ENCODE results near the gene PTOV1. TPM values are rescaled to one million over a fixed set of nuclear protein-coding genes. Genes with fewer than 3 reads are reported as not detected.

Gene PTOV1
- total RNA-seq, 1 experiment from 2014 or later = 296 TPM

GRCh38 chr19:49862391-49863253 lies 11.7 kb downstream of the PTOV1 start:
- Mint-ChIP-seq H3K36me3 (peaks cover 32% of the 10 kb centered on the region), H3K27me3 (ENCODE audit: low read depth) (no peaks in the 10 kb centered on the region)
- POLR2A ChIA-PET = interaction anchor here (0.6 kb wide), 1 partner anchor 286 kb away, joined by 4 read pairs; no protein-coding TSS in a partner anchor

GRCh38 chr19:49863254-49863934 lies 12.4 kb downstream of the PTOV1 start:
- ChIA-PET POLR2A (interaction anchor here (0.6 to 1.1 kb wide), 2 partner anchors 48 to 287 kb away, joined by 3 to 4 read pairs; no protein-coding TSS in a partner anchor), CTCF (interaction anchor here (0.5 to 1.6 kb wide), 8 partner anchors 14 to 452 kb away, joined by 3 to 4 read pairs (median 3); partner anchors contain the start of genes AKT1S1, FUZ and TBC1D17)
- Mint-ChIP-seq H3K4me1 (peaks cover 34% of the 10 kb centered on the region), H3K27me3 (ENCODE audit: low read depth) (no peaks in the 10 kb centered on the region), H3K36me3 (peaks cover 31% of the 10 kb centered on the region), H3K4me3 (0 out of 2 replicates have a peak overlapping the region, but pooled peaks have one; percentile 27), H3K9me3 (peaks cover 2% of the 10 kb centered on the region; the same call in 1 of the 2 replicates), H3K27ac (peak overlapping the region; percentile 93)
- no peak for ATAC-seq
- no peak for DNase-seq (ENCODE audit: low spot score)
- TF ChIP-seq NFYB (CRISPR knock-in tag; conservative IDR thresholded peaks at IDR 0.05; ENCODE audit: low read depth) = no peak
- no peak for TF ChIP-seq SP1 (CRISPR knock-in tag; conservative IDR thresholded peaks at IDR 0.05)
- TF ChIP-seq EMX1 (CRISPR knock-in tag; IDR thresholded peaks at IDR 0.05) = no peak
- no peak for TF ChIP-seq CBFB (CRISPR knock-in tag; IDR thresholded peaks at IDR 0.05; ENCODE audit: low read depth)
- TF ChIP-seq FOXP1 (CRISPR knock-in tag; IDR thresholded peaks at IDR 0.05; ENCODE audit: borderline replicate concordance) = no peak
- no peak for TF ChIP-seq PRDM15 (CRISPR knock-in tag; IDR thresholded peaks at IDR 0.05)
- no peak for TF ChIP-seq JAZF1 (CRISPR knock-in tag; IDR thresholded peaks at IDR 0.05)
- TF ChIP-seq ZNF121 (CRISPR knock-in tag; IDR thresholded peaks at IDR 0.05) = no peak
- TF ChIP-seq ZNF263 (CRISPR knock-in tag; IDR thresholded peaks at IDR 0.05; ENCODE audit: low read depth) = no peak
- no peak for TF ChIP-seq FOXK1 (CRISPR knock-in tag; IDR thresholded peaks at IDR 0.05)
- no peak for TF ChIP-seq TP53 (CRISPR knock-in tag; IDR thresholded peaks at IDR 0.05)
- no peak for TF ChIP-seq KAT7 (CRISPR knock-in tag; IDR thresholded peaks at IDR 0.05; ENCODE audit: borderline replicate concordance)
- TF ChIP-seq CREB1 (CRISPR knock-in tag; IDR thresholded peaks at IDR 0.05) = no peak

More at GRCh38 chr19:49862391-49863253, 11.7 kb downstream of the PTOV1 start:
- TF ChIP-seq FOXK1 (CRISPR knock-in tag; IDR thresholded peaks at IDR 0.05) = no peak
- TF ChIP-seq ZNF138 (CRISPR knock-in tag; conservative IDR thresholded peaks at IDR 0.05) = no peak
- TF ChIP-seq GTF2I (CRISPR knock-in tag; conservative IDR thresholded peaks at IDR 0.05) = peak; percentile 93
- no peak for TF ChIP-seq ZNF317 (CRISPR knock-in tag; IDR thresholded peaks at IDR 0.05; ENCODE audit: borderline replicate concordance, low read depth)
- TF ChIP-seq MLX (CRISPR knock-in tag; IDR thresholded peaks at IDR 0.05) = no peak
- TF ChIP-seq RELA (CRISPR knock-in tag; IDR thresholded peaks at IDR 0.05; ENCODE audit: borderline replicate concordance) = no peak
- no peak for TF ChIP-seq GRHL2 (CRISPR knock-in tag; IDR thresholded peaks at IDR 0.05; ENCODE audit: insufficient replicate concordance, severe bottlenecking)
- no peak for TF ChIP-seq ZNF281 (CRISPR knock-in tag; IDR thresholded peaks at IDR 0.05)
- no peak for TF ChIP-seq TCF7 (CRISPR knock-in tag; IDR thresholded peaks at IDR 0.05; ENCODE audit: low read depth)
- TF ChIP-seq TEAD4 (CRISPR knock-in tag; IDR thresholded peaks at IDR 0.05) = no peak
- 0 out of 2 replicates have a peak, but pooled peaks have one; percentile 33 for TF ChIP-seq MAX (CRISPR knock-in tag; IDR thresholded peaks at IDR 0.05)
- TF ChIP-seq ZNF219 (CRISPR knock-in tag; IDR thresholded peaks at IDR 0.05; ENCODE audit: borderline replicate concordance) = no peak
- TF ChIP-seq CDX4 (CRISPR knock-in tag; IDR thresholded peaks at IDR 0.05; ENCODE audit: borderline replicate concordance) = no peak
- DNase-seq (ENCODE audit: low spot score) (peak; percentile 83), ATAC-seq (peak; percentile 16)
- CTCF ChIA-PET = interaction anchor here (0.6 to 1.6 kb wide), 8 partner anchors 15 to 416 kb away, joined by 3 to 4 read pairs (median 3); partner anchors contain the start of genes AKT1S1, FUZ and TBC1D17
- no peaks in the 10 kb centered on the region for H3K9me3 Mint-ChIP-seq
- peak overlapping the region; percentile 93; the same call in 1 of the 2 replicates for H3K27ac Mint-ChIP-seq
- no peak overlapping the region for H3K4me3 Mint-ChIP-seq
- H3K4me1 Mint-ChIP-seq = peaks cover 34% of the 10 kb centered on the region

Data from WTC11 (cell line).